ENCODE data around the gene AKR1E2. TPM values are rescaled to one million over a fixed set of nuclear protein-coding genes. Genes with fewer than 3 reads are reported as not detected.

AKR1E2 gene
- total and polyA plus RNA-seq, 9 of the 15 experiments (the other 6 are each of a cell fraction or from before 2014, with no cell fraction given): 4.2 to 16.6 (median 9.8) TPM

DNA sequence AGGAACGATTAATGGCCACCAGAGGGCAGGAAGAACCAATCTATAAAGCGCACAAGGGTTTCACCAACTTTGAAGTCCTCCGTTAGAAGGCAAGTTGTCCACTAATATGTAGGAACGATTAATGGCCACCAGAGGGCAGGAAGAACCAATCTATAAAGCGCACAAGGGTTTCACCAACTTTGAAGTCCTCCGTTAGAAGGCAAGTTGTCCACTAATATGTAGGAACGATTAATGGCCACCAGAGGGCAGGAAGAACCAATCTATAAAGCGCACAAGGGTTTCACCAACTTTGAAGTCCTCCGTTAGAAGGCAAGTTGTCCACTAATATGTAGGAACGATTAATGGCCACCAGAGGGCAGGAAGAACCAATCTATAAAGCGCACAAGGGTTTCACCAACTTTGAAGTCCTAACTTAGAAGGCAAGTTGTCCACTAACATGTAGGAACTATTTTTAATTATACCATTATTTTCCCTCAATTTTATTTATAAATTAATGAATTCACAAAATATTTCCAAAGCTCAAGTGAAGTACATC lies 10.3 kb upstream of the AKR1E2 start (continued):
- 0 out of 2 replicates have a peak, but pooled peaks have one; percentile 26 for TF ChIP-seq LCOR (CRISPR knock-in tag; IDR thresholded peaks at IDR 0.05)

- Histone ChIP-seq H2AFZ (ENCODE audit: low read depth, low read length) (no peak overlapping the region; the same call in 1 of the 2 replicates), H3K79me2 (ENCODE audit: control insufficient read depth, insufficient read depth, low read length) (no peaks in the 10 kb centered on the region), H3K27me3 (ENCODE audit: control insufficient read depth in 2 of 2, insufficient read depth in 2 of 2, low read length in 2 of 2) (no peaks in the 10 kb centered on the region), H3K9ac (ENCODE audit: insufficient read depth in 1 of 2, low read depth in 2 of 2, low read length in 2 of 2) (no peak overlapping the region), H3K9me3 (replicated peaks; ENCODE audit: control insufficient read depth, insufficient read depth, low read depth, low read length) (peaks cover 13% of the 10 kb centered on the region), H3K4me2 (ENCODE audit: insufficient read depth, low read length) (no peak overlapping the region), H3K4me1 (replicated peaks in 1 of 2; ENCODE audit: control insufficient read depth in 2 of 2, insufficient read depth in 2 of 2, low read length in 2 of 2) (peaks cover 0 to 32% of the 10 kb centered on the region in 2 experiments; a peak in 2 of 5 replicates), H4K20me1 (replicated peaks; ENCODE audit: control insufficient read depth, insufficient read depth, low read length) (no peaks in the 10 kb centered on the region), H3K4me3 (no peak overlapping the region), H3K36me3 (ENCODE audit: control insufficient read depth, insufficient read depth, low read length) (no peaks in the 10 kb centered on the region), H3K27ac (ENCODE audit: extremely low read depth, low read depth, low read length) (no peak overlapping the region), H3K9me1 (ENCODE audit: control insufficient read depth, insufficient read depth, low read length) (no peaks in the 10 kb centered on the region)
- CTCF ChIA-PET (ENCODE audit: low intra/inter-chr PET ratio): interaction anchor here (0.6 to 2.9 kb wide), 4 partner anchors 33 to 1595 kb away, joined by 3 to 39 read pairs (median 6); no protein-coding TSS in a partner anchor
- peak; percentile 71 to 74 for TF ChIP-seq TRIM24 (IDR thresholded peaks at IDR 0.05)
- TF ChIP-seq, protein P1, sequence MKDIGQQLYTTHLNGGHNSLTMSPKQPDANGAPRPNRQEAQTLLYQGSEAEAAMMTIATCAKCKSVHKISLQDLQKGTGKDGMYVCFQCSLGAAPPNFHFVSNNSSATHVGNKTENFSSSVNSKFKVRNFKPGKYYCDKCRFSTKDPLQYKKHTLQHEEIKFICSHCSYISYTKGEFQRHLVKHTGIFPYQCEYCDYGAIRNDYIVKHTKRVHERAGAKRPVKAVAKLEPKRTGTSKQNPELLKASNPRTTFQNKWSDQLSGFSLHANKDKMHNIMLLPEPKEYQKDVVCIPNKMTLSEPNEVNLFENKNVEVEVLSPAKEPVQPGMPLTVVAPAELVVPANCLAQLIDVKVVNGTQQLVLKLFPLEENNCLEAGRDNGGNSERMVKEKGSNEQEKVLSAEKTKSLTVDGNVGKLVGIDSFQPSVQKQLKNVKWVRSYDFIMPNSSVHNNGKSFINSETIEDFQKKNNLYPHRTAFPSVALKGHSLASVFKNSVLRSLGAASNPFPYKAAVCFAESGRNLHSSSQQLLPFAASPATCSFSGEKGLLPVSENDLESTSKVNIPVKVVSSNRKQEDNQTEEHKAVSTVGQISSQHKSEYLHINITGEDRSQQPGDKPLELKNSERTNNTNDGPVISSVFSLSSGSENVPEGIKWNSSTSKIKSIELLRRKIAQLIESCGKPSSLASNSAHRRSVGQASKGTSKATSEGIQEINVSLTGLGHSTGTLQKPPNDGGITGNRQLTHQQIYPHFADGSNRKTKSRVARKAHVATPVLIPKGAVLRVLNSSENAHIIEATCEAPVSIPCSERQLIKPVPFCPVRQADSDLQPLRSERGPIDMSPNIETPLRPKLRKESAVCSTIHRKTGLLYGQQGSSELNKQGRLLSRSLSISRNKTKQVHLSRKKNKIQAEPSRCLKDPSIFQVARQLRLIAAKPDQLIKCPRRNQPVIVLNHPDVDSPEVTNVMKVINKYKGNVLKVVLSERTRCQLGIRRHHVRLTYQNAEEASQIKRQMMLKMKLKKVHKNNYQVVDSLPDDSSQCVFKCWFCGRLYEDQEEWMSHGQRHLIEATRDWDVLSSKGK (CRISPR knock-in tag; IDR thresholded peaks at IDR 0.05): no peak
- TF ChIP-seq BDP1 (IDR thresholded peaks at IDR 0.05; ENCODE audit: insufficient read depth, insufficient read length): no peak
- no peak for TF ChIP-seq ZNF77 (CRISPR knock-in tag; IDR thresholded peaks at IDR 0.05)
- TF ChIP-seq FOXP4 (CRISPR knock-in tag; IDR thresholded peaks at IDR 0.05; ENCODE audit: borderline replicate concordance): no peak
- TF ChIP-seq MTF1 (CRISPR knock-in tag; IDR thresholded peaks at IDR 0.05; ENCODE audit: borderline replicate concordance): no peak
- peak; percentile 50; the same call in 1 of the 2 replicates for TF ChIP-seq CEBPG (CRISPR knock-in tag; IDR thresholded peaks at IDR 0.05)
- 0 out of 4 replicates have a peak, but pooled peaks of 1 of the 2 experiments have one; percentile 11 for TF ChIP-seq CEBPG (tag; conservative IDR thresholded peaks at IDR 0.05 in 1 of 2, IDR thresholded peaks at IDR 0.05 in 1 of 2)
- no peak for TF ChIP-seq POLR3G (IDR thresholded peaks at IDR 0.05; ENCODE audit: extremely low read depth, insufficient read length, insufficient replicate concordance)
- no peak for TF ChIP-seq ZNF239 (CRISPR knock-in tag; IDR thresholded peaks at IDR 0.05)
- TF ChIP-seq TFAM (CRISPR knock-in tag; conservative IDR thresholded peaks at IDR 0.05): no peak
- peak; percentile 55 for TF ChIP-seq ATF3 (IDR thresholded peaks at IDR 0.05)
- no peak for TF ChIP-seq ATF3 (CRISPR knock-in tag; conservative IDR thresholded peaks at IDR 0.05)
- ATAC-seq (no peak), DNase-seq (ENCODE audit: extremely low read depth in 1 of 4, low spot score in 3 of 4) (no peak), FAIRE-seq (no peak)
- POLR2A ChIA-PET: no interaction called here
- BruUV-seq (replicated peaks): no TSS peak
- 91% methylated on average over 4 of the region's 4 CpGs for WGBS (ENCODE audit: insufficient coverage, low coverage, missing lambda C conversion rate)
- in situ Hi-C loops (cut with MboI): no loop called here
- intact Hi-C loops (cut with micrococcal nuclease): loop anchor here (5.0 to 10.0 kb wide), 3 partner anchors 278 to 805 kb away; partner anchors contain the start of gene AKR1C3
These were observed 9.0 kb upstream of the AKR1E2 start for GRCh38 chr10:4816966-4817365.
